GM18861 (cell line): ENCODE results near the gene ZGRF1.
A peak's percentile ranks its signal among the peaks of the same experiment; 100 is the strongest.
"Not testable (repeated sequence)": the region's sequence is repeated elsewhere in the genome, so short reads cannot be mapped to it uniquely, and the experiment has no call there.

Source experiments
- ATAC-seq: cut with Tn5 transposase; IDR thresholded peaks from one replicate; pipeline ENCODE4 v1.9.1; 2021; ENCODE audit not compliant: unreplicated experiment

ZGRF1 gene

GRCh38 chr4:112516471-112517066, 120.1 kb downstream of the ZGRF1 start:
- ATAC-seq: peak; percentile 32

- ATAC-seq: no peak
Observed at GRCh38 chr4:112516066-112516470, 120.6 kb downstream of the ZGRF1 start, which contains the start of gene NEUROG2. NEUROG2 (minus strand) TSS chr4:112516180; CDS start chr4:112515475, 705 bp downstream.

GRCh38 chr4:112515198-112516065, 121.3 kb downstream of the ZGRF1 start:
- peak; percentile 25 for ATAC-seq

GRCh38 chr4:112514647-112515197, 122.0 kb downstream of the ZGRF1 start:
- no peak for ATAC-seq

- ATAC-seq: peak; percentile 14
Observed at GRCh38 chr4:112513971-112514646, 122.6 kb downstream of the ZGRF1 start.

GRCh38 chr4:112511803-112512118, 124.9 kb downstream of the ZGRF1 start:
- no peak for ATAC-seq

- no peak for ATAC-seq
Observed at GRCh38 chr4:112511093-112511802, 125.5 kb downstream of the ZGRF1 start.

GRCh38 chr4:112510291-112511092, 126.2 kb downstream of the ZGRF1 start:
- ATAC-seq: no peak

GRCh38 chr4:112509243-112510141, 127.2 kb downstream of the ZGRF1 start:
- ATAC-seq: no peak

GRCh38 chr4:112508356-112508755, 128.4 kb downstream of the ZGRF1 start:
- ATAC-seq: no peak

GRCh38 chr4:112504807-112505206, 131.9 kb downstream of the ZGRF1 start:
- no peak for ATAC-seq

GRCh38 chr4:112502871-112503270, 133.8 kb downstream of the ZGRF1 start:
- no peak for ATAC-seq

- no peak for ATAC-seq
Observed at GRCh38 chr4:112492321-112492720, 144.4 kb downstream of the ZGRF1 start.

GRCh38 chr4:112490808-112491207, 145.9 kb downstream of the ZGRF1 start:
- not testable (repeated sequence) for ATAC-seq
